ENCODE data around the gene A1BG.
A peak's percentile ranks its signal among the peaks of the same experiment; 100 is the strongest.
"Not testable (repeated sequence)": the region's sequence is repeated elsewhere in the genome, so short reads cannot be mapped to it uniquely, and the experiment has no call there.

Gene A1BG

GRCh38 chr19:58326914-58327726 lies 26.2 kb downstream of the A1BG start, which contains the start of gene ZSCAN22:
Gene ZSCAN22 (plus strand): TSS chr19:58326994. CDS start chr19:58334803, 7,809 bp downstream.
- DNase-seq (ENCODE audit: low read depth): peak; percentile 99
- Histone ChIP-seq H3K36me3 (ENCODE audit: control insufficient read depth, insufficient read depth, low read length, severe bottlenecking) (no peaks in the 10 kb centered on the region), H3K9ac (ENCODE audit: low read length) (peak within 1 kb of the TSS; percentile 91), H3K4me3 (ENCODE audit: low read length) (peak within 1 kb of the TSS; percentile 92), H3K4me1 (ENCODE audit: control insufficient read depth, insufficient read depth, low read length) (peaks cover 19% of the 10 kb centered on the region), H3K9me3 (ENCODE audit: control insufficient read depth, low read length) (no peaks in the 10 kb centered on the region), H3K27me3 (replicated peaks; ENCODE audit: control insufficient read depth, insufficient read depth, low read length) (no peaks in the 10 kb centered on the region)

- Histone ChIP-seq H3K9me3 (ENCODE audit: control insufficient read depth, low read length) (no peaks in the 10 kb centered on the region), H3K27me3 (replicated peaks; ENCODE audit: control insufficient read depth, insufficient read depth, low read length) (no peaks in the 10 kb centered on the region), H3K4me3 (ENCODE audit: low read length) (peak overlapping the region; percentile 92), H3K9ac (ENCODE audit: low read length) (peak overlapping the region; percentile 91), H3K4me1 (ENCODE audit: control insufficient read depth, insufficient read depth, low read length) (peaks cover 19% of the 10 kb centered on the region), H3K36me3 (ENCODE audit: control insufficient read depth, insufficient read depth, low read length, severe bottlenecking) (no peaks in the 10 kb centered on the region)
- peak; percentile 6 for DNase-seq (ENCODE audit: low read depth)
These were observed 26.8 kb downstream of the A1BG start for GRCh38 chr19:58326501-58326913.

- peak overlapping the region; percentile 91 for H3K9ac ChIP-seq (ENCODE audit: low read length)
- no peaks in the 10 kb centered on the region for H3K9me3 ChIP-seq (ENCODE audit: control insufficient read depth, low read length)
- DNase-seq (ENCODE audit: low read depth): peak; percentile 23
- no peaks in the 10 kb centered on the region for H3K27me3 ChIP-seq (replicated peaks; ENCODE audit: control insufficient read depth, insufficient read depth, low read length)
- H3K4me1 ChIP-seq (ENCODE audit: control insufficient read depth, insufficient read depth, low read length): peaks cover 15% of the 10 kb centered on the region
- H3K36me3 ChIP-seq (ENCODE audit: control insufficient read depth, insufficient read depth, low read length, severe bottlenecking): no peaks in the 10 kb centered on the region
- peak overlapping the region; percentile 92 for H3K4me3 ChIP-seq (ENCODE audit: low read length)
These were observed 27.8 kb downstream of the A1BG start for GRCh38 chr19:58325311-58326022.

- Histone ChIP-seq H3K9me3 (ENCODE audit: control insufficient read depth, low read length) (no peaks in the 10 kb centered on the region), H3K4me1 (ENCODE audit: control insufficient read depth, insufficient read depth, low read length) (no peaks in the 10 kb centered on the region), H3K4me3 (ENCODE audit: low read length) (no peak overlapping the region), H3K36me3 (ENCODE audit: control insufficient read depth, insufficient read depth, low read length, severe bottlenecking) (peaks cover 12% of the 10 kb centered on the region), H3K9ac (ENCODE audit: low read length) (no peak overlapping the region), H3K27me3 (replicated peaks; ENCODE audit: control insufficient read depth, insufficient read depth, low read length) (no peaks in the 10 kb centered on the region)
- no peak for DNase-seq (ENCODE audit: low read depth)
These were observed 34.1 kb downstream of the A1BG start for GRCh38 chr19:58319241-58319640.

GRCh38 chr19:58318297-58318696 lies 35.0 kb downstream of the A1BG start:
- Histone ChIP-seq H3K27me3 (replicated peaks; ENCODE audit: control insufficient read depth, insufficient read depth, low read length) (no peaks in the 10 kb centered on the region), H3K9ac (ENCODE audit: low read length) (no peak overlapping the region), H3K4me1 (ENCODE audit: control insufficient read depth, insufficient read depth, low read length) (no peaks in the 10 kb centered on the region), H3K4me3 (ENCODE audit: low read length) (no peak overlapping the region), H3K36me3 (ENCODE audit: control insufficient read depth, insufficient read depth, low read length, severe bottlenecking) (peaks cover 20% of the 10 kb centered on the region), H3K9me3 (ENCODE audit: control insufficient read depth, low read length) (no peaks in the 10 kb centered on the region)
- no peak for DNase-seq (ENCODE audit: low read depth)

- Histone ChIP-seq H3K9ac (ENCODE audit: low read length) (no peak overlapping the region), H3K36me3 (ENCODE audit: control insufficient read depth, insufficient read depth, low read length, severe bottlenecking) (peaks cover 27% of the 10 kb centered on the region), H3K4me1 (ENCODE audit: control insufficient read depth, insufficient read depth, low read length) (no peaks in the 10 kb centered on the region), H3K9me3 (ENCODE audit: control insufficient read depth, low read length) (no peaks in the 10 kb centered on the region), H3K4me3 (ENCODE audit: low read length) (no peak overlapping the region), H3K27me3 (replicated peaks; ENCODE audit: control insufficient read depth, insufficient read depth, low read length) (no peaks in the 10 kb centered on the region)
- peak; percentile 59 for DNase-seq (ENCODE audit: low read depth)
These were observed 35.7 kb downstream of the A1BG start for GRCh38 chr19:58317476-58318072.

- no peaks in the 10 kb centered on the region for H3K27me3 ChIP-seq (replicated peaks; ENCODE audit: control insufficient read depth, insufficient read depth, low read length)
- H3K4me1 ChIP-seq (ENCODE audit: control insufficient read depth, insufficient read depth, low read length): no peaks in the 10 kb centered on the region
- no peak for DNase-seq (ENCODE audit: low read depth)
- H3K4me3 ChIP-seq (ENCODE audit: low read length): no peak overlapping the region
- H3K9ac ChIP-seq (ENCODE audit: low read length): no peak overlapping the region
- no peaks in the 10 kb centered on the region for H3K9me3 ChIP-seq (ENCODE audit: control insufficient read depth, low read length)
- H3K36me3 ChIP-seq (ENCODE audit: control insufficient read depth, insufficient read depth, low read length, severe bottlenecking): peaks cover 41% of the 10 kb centered on the region
These were observed 37.7 kb downstream of the A1BG start for GRCh38 chr19:58315580-58315979.

GRCh38 chr19:58311345-58311865 lies 41.9 kb downstream of the A1BG start:
- Histone ChIP-seq H3K27me3 (replicated peaks; ENCODE audit: control insufficient read depth, insufficient read depth, low read length) (no peaks in the 10 kb centered on the region), H3K4me1 (ENCODE audit: control insufficient read depth, insufficient read depth, low read length) (peaks cover 4% of the 10 kb centered on the region), H3K4me3 (ENCODE audit: low read length) (no peak overlapping the region), H3K36me3 (ENCODE audit: control insufficient read depth, insufficient read depth, low read length, severe bottlenecking) (peaks cover 63% of the 10 kb centered on the region), H3K9me3 (ENCODE audit: control insufficient read depth, low read length) (no peaks in the 10 kb centered on the region), H3K9ac (ENCODE audit: low read length) (no peak overlapping the region)
- DNase-seq (ENCODE audit: low read depth): no peak

GRCh38 chr19:58310685-58311084 lies 42.6 kb downstream of the A1BG start:
- H3K4me1 ChIP-seq (ENCODE audit: control insufficient read depth, insufficient read depth, low read length): not testable (repeated sequence)
- peak; percentile 11 for DNase-seq (ENCODE audit: low read depth)

GRCh38 chr19:58307736-58308135 lies 45.6 kb downstream of the A1BG start:
- H3K9ac ChIP-seq (ENCODE audit: low read length): no peak overlapping the region
- peaks cover 38% of the 10 kb centered on the region for H3K36me3 ChIP-seq (ENCODE audit: control insufficient read depth, insufficient read depth, low read length, severe bottlenecking)
- no peaks in the 10 kb centered on the region for H3K27me3 ChIP-seq (replicated peaks; ENCODE audit: control insufficient read depth, insufficient read depth, low read length)
- DNase-seq (ENCODE audit: low read depth): no peak
- H3K4me1 ChIP-seq (ENCODE audit: control insufficient read depth, insufficient read depth, low read length): peaks cover 14% of the 10 kb centered on the region
- H3K9me3 ChIP-seq (ENCODE audit: control insufficient read depth, low read length): no peaks in the 10 kb centered on the region
- H3K4me3 ChIP-seq (ENCODE audit: low read length): no peak overlapping the region

More at GRCh38 chr19:58310685-58311084, 42.6 kb downstream of the A1BG start:
- H3K9ac ChIP-seq (ENCODE audit: low read length); H3K4me3 ChIP-seq (ENCODE audit: low read length); H3K27me3 ChIP-seq (replicated peaks; ENCODE audit: control insufficient read depth, insufficient read depth, low read length); H3K9me3 ChIP-seq (ENCODE audit: control insufficient read depth, low read length): not testable (repeated sequence)
- peaks cover 63% of the 10 kb centered on the region for H3K36me3 ChIP-seq (ENCODE audit: control insufficient read depth, insufficient read depth, low read length, severe bottlenecking)

GRCh38 chr19:58305932-58306323 lies 47.4 kb downstream of the A1BG start:
- H3K27me3 ChIP-seq (replicated peaks; ENCODE audit: control insufficient read depth, insufficient read depth, low read length): no peaks in the 10 kb centered on the region
- peak overlapping the region; percentile 90 for H3K4me3 ChIP-seq (ENCODE audit: low read length)
- peaks cover 29% of the 10 kb centered on the region for H3K36me3 ChIP-seq (ENCODE audit: control insufficient read depth, insufficient read depth, low read length, severe bottlenecking)
- peaks cover 14% of the 10 kb centered on the region for H3K4me1 ChIP-seq (ENCODE audit: control insufficient read depth, insufficient read depth, low read length)
- peak; percentile 22 for DNase-seq (ENCODE audit: low read depth)
- no peaks in the 10 kb centered on the region for H3K9me3 ChIP-seq (ENCODE audit: control insufficient read depth, low read length)
- H3K9ac ChIP-seq (ENCODE audit: low read length): peak overlapping the region; percentile 90

Measured in adipocyte (in vitro differentiated cells).